HEK293 (cell line): ENCODE results near the gene DHX32.

Source experiments
- CTCF ChIA-PET: fragments of 350-600 bp; formaldehyde crosslinking; extraction: SDS; loops from one replicate; lab custom pipeline; 2021; ENCODE audit warnings: antibody characterized with exemption; lab: Yijun Ruan, JAX
- POLR2A ChIA-PET: fragments of 300-600 bp; formaldehyde crosslinking; extraction: SDS; loops from one replicate; lab custom pipeline; 2020; ENCODE audit warnings: antibody characterized with exemption, inconsistent platforms; lab: Yijun Ruan, JAX
- H3K27ac ChIP-seq: fragments of 200-500 bp; sonication (Bioruptor generic); 2 replicates; pipeline ENCODE4 v1.5.1; 2014; ENCODE audit warnings: low read depth, low read length, control low read depth, inconsistent platforms; ENCODE audit errors: extremely low read depth
- H3K36me3 ChIP-seq, 2 experiments: fragments of 200-500 bp in 1 of 2; sonication (Bioruptor generic) in 1 of 2; 1 replicate in 1 of 2; 2 replicates in 1 of 2; pipeline ENCODE4 v1.5.1; 2014 to 2017; ENCODE audit warnings: inconsistent platforms in 2 of 2, low read length in 2 of 2; ENCODE audit not compliant: control insufficient read depth in 2 of 2, insufficient read depth in 1 of 2
- H3K4me1 ChIP-seq: fragments of 200-500 bp; sonication (Bioruptor generic); 2 replicates; pipeline ENCODE4 v1.5.1; 2014; ENCODE audit warnings: mild to moderate bottlenecking, low read length, inconsistent platforms; ENCODE audit not compliant: control insufficient read depth, insufficient read depth
- H3K4me3 ChIP-seq: 2 replicates; pipeline ENCODE4 v1.5.1; 2011; ENCODE audit warnings: low read depth, mild to moderate bottlenecking, control low read depth, low read length, moderate library complexity
- H3K9me3 ChIP-seq: fragments of 200-500 bp; sonication (Bioruptor generic); 2 replicates; pipeline ENCODE4 v1.5.1; 2014; ENCODE audit warnings: low read depth, low read length, inconsistent platforms; ENCODE audit not compliant: control insufficient read depth, insufficient read depth
- HIC1 ChIP-seq: fragments of 450-650 bp; formaldehyde crosslinking; IDR thresholded peaks from 2 replicates; pipeline ENCODE4 v1.5.1; 2016; ENCODE audit warnings: missing biosample characterization, missing genetic modification characterization
- KLF16 ChIP-seq: fragments of 450-650 bp; formaldehyde crosslinking; IDR thresholded peaks from 2 replicates; pipeline ENCODE4 v1.5.1; 2017; ENCODE audit warnings: missing biosample characterization, missing genetic modification characterization
- KLF8 ChIP-seq: fragments of 450-650 bp; formaldehyde crosslinking; IDR thresholded peaks from 2 replicates; pipeline ENCODE4 v1.5.1; 2016; ENCODE audit warnings: missing biosample characterization, missing genetic modification characterization
- OSR2 ChIP-seq: fragments of 450-650 bp; formaldehyde crosslinking; IDR thresholded peaks from 2 replicates; pipeline ENCODE4 v1.5.1; 2016; ENCODE audit warnings: missing biosample characterization, missing genetic modification characterization
- PRDM4 ChIP-seq: fragments of 450-650 bp; formaldehyde crosslinking; IDR thresholded peaks from 2 replicates; pipeline ENCODE4 v1.5.1; 2017; ENCODE audit warnings: missing biosample characterization, missing genetic modification characterization
- PRDM6 ChIP-seq: fragments of 450-650 bp; formaldehyde crosslinking; IDR thresholded peaks from 2 replicates; pipeline ENCODE4 v1.5.1; 2017; ENCODE audit warnings: missing biosample characterization, missing genetic modification characterization
- TSHZ1 ChIP-seq: fragments of 450-650 bp; formaldehyde crosslinking; IDR thresholded peaks from 2 replicates; pipeline ENCODE4 v1.5.1; 2016; ENCODE audit warnings: missing biosample characterization, missing genetic modification characterization, borderline replicate concordance
- ZNF157 ChIP-seq: fragments of 450-650 bp; formaldehyde crosslinking; IDR thresholded peaks from 2 replicates; pipeline ENCODE4 v1.5.1; 2016; ENCODE audit warnings: missing biosample characterization, missing genetic modification characterization
- ZNF221 ChIP-seq: fragments of 450-650 bp; formaldehyde crosslinking; IDR thresholded peaks from 2 replicates; pipeline ENCODE4 v1.5.1; 2017; ENCODE audit warnings: missing biosample characterization, missing genetic modification characterization, borderline replicate concordance
- ZNF23 ChIP-seq: fragments of 450-650 bp; formaldehyde crosslinking; IDR thresholded peaks from 2 replicates; pipeline ENCODE4 v1.5.1; 2016; ENCODE audit warnings: missing biosample characterization, missing genetic modification characterization, borderline replicate concordance
- ZNF530 ChIP-seq: fragments of 450-650 bp; formaldehyde crosslinking; IDR thresholded peaks from 2 replicates; pipeline ENCODE4 v1.5.1; 2016; ENCODE audit warnings: low read depth, missing biosample characterization, missing genetic modification characterization
- ZNF596 ChIP-seq: fragments of 450-650 bp; IDR thresholded peaks from 2 replicates; pipeline ENCODE4 v1.5.0; 2018; ENCODE audit warnings: missing biosample characterization, mild to moderate bottlenecking, missing genetic modification characterization, moderate library complexity
- ZNF670 ChIP-seq: fragments of 450-650 bp; formaldehyde crosslinking; IDR thresholded peaks from 2 replicates; pipeline ENCODE4 v1.5.1; 2016; ENCODE audit warnings: missing biosample characterization, missing genetic modification characterization, low read depth
- ZNF747 ChIP-seq: fragments of 450-650 bp; formaldehyde crosslinking; IDR thresholded peaks from 2 replicates; pipeline ENCODE4 v1.5.1; 2016; ENCODE audit warnings: missing biosample characterization, missing genetic modification characterization

Gene DHX32

GRCh38 chr10:125865120-125865519 lies 16.0 kb downstream of the DHX32 start:
- ChIA-PET POLR2A (no interaction called here), CTCF (interaction anchor here (0.6 to 1.5 kb wide), 3 partner anchors 17 to 703 kb away, joined by 3 to 6 read pairs (median 4); no protein-coding TSS in a partner anchor)

More at GRCh38 chr10:125865120-125865519, 16.0 kb downstream of the DHX32 start:
- H3K4me3 ChIP-seq, result no peak overlapping the region
- TF ChIP-seq OSR2 (tag by site-specific recombination) (no peak), PRDM4 (tag by site-specific recombination) (no peak), KLF8 (tag by site-specific recombination) (no peak), ZNF157 (tag by site-specific recombination) (no peak), PRDM6 (tag by site-specific recombination) (no peak), ZNF670 (tag by site-specific recombination) (no peak), TSHZ1 (tag by site-specific recombination) (no peak), ZNF221 (no peak), ZNF747 (tag by site-specific recombination) (no peak), ZNF530 (tag by site-specific recombination) (no peak), ZNF596 (tag by site-specific recombination) (no peak), KLF16 (tag by site-specific recombination) (no peak), HIC1 (no peak), ZNF23 (tag by site-specific recombination) (no peak)
- no peaks in the 10 kb centered on the region for H3K4me1 ChIP-seq
- no peaks in the 10 kb centered on the region for H3K9me3 ChIP-seq
- peaks cover 21 to 27% of the 10 kb centered on the region in 2 experiments for H3K36me3 ChIP-seq
- H3K27ac ChIP-seq, result no peak overlapping the region
